ENCODE data around the gene RARB. TPM values are rescaled to one million over a fixed set of nuclear protein-coding genes. Genes with fewer than 3 reads are reported as not detected.

Gene RARB
- total RNA-seq, 2 donors from 2014 or later = 21.5 to 21.9 TPM

DNA sequence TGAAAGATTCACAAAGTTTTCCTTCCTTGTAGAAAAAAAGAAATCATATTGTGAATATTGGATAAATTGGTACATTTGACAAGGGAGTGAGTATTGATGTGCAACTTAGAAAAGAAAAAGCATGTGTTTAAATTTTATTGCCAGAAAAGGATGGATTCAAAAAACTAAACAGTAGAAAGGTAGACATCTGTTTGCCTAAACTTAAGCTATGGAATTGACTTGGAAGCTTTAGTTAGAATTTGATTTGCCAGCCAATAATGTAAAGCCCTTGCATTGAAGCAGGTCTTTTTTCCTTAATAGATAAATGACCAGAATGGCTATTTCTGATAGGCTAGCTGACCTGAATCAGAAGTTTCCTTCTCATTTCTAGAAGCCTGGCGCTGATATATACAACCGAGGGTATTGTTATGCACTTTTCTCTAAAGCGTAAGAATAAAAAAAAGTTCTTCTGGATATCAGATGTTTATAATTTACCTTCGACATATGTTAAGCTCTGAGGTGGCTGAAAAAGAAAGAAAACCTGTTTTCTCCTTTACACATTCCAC, 4.2 kb downstream of the RARB start:
- no peak for DNase-seq
- no peak overlapping the region for H3K27ac Mint-ChIP-seq
- peak overlapping the region; percentile 82 for H3K9ac ChIP-seq (ENCODE audit: extremely low read depth, low read length, poor library complexity, severe bottlenecking)

DNA sequence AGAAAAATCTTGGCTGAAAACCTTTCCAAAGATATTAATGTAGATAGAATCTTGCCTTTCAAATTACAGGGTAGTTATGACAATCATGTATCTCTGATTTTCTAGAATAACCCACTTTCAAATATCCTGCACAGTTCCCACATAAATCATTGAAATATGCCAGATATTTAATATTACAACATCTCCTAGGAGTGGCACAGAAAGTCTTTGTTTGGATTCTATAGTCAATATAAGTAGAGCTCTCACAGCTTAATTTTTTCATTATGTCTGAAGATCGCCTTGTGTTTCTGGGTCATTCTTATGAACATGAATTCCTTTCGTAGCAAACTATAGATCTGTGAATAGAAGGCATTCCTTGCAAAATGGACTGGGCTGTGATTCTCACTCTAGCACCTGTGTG, 5.0 kb downstream of the RARB start:
- no peaks in the 10 kb centered on the region for H3K9me3 ChIP-seq (ENCODE audit: control insufficient read depth, low read length)
- H3K4me1 Mint-ChIP-seq = peaks cover 56% of the 10 kb centered on the region
- no peaks in the 10 kb centered on the region for H3K36me3 ChIP-seq (ENCODE audit: control insufficient read depth, insufficient read depth, low read length)
- TF ChIP-seq, protein P1, sequence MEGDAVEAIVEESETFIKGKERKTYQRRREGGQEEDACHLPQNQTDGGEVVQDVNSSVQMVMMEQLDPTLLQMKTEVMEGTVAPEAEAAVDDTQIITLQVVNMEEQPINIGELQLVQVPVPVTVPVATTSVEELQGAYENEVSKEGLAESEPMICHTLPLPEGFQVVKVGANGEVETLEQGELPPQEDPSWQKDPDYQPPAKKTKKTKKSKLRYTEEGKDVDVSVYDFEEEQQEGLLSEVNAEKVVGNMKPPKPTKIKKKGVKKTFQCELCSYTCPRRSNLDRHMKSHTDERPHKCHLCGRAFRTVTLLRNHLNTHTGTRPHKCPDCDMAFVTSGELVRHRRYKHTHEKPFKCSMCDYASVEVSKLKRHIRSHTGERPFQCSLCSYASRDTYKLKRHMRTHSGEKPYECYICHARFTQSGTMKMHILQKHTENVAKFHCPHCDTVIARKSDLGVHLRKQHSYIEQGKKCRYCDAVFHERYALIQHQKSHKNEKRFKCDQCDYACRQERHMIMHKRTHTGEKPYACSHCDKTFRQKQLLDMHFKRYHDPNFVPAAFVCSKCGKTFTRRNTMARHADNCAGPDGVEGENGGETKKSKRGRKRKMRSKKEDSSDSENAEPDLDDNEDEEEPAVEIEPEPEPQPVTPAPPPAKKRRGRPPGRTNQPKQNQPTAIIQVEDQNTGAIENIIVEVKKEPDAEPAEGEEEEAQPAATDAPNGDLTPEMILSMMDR (conservative IDR thresholded peaks at IDR 0.05) = no peak
- H3K9me3 Mint-ChIP-seq = peaks cover 2% of the 10 kb centered on the region
- peak overlapping the region; percentile 8 for H3K4me3 Mint-ChIP-seq
- peaks cover 5% of the 10 kb centered on the region for H3K36me3 Mint-ChIP-seq (ENCODE audit: low read depth)
- H3K27me3 ChIP-seq (ENCODE audit: control insufficient read depth, insufficient read depth, low read length, poor library complexity, severe bottlenecking) = no peaks in the 10 kb centered on the region
- peaks cover 11% of the 10 kb centered on the region for H3K27me3 Mint-ChIP-seq (ENCODE audit: insufficient read depth)
- DNase-seq = no peak
- H3K27ac ChIP-seq (ENCODE audit: low read depth, low read length) = no peak overlapping the region
- no peak overlapping the region for H3K9ac ChIP-seq (ENCODE audit: extremely low read depth, low read length, poor library complexity, severe bottlenecking)
- no peak overlapping the region for H3K27ac Mint-ChIP-seq
- WGBS, 2 experiments (ENCODE audit: insufficient coverage in 1 of 2, insufficient read length in 1 of 2) = 90% methylated on average over 2 of the region's 2 CpGs; no CpG with 5 or more reads in 1 of the 2 experiments
- peaks cover 24% of the 10 kb centered on the region for H3K4me1 ChIP-seq (ENCODE audit: control insufficient read depth, insufficient read depth, low read length)
- peak overlapping the region; percentile 94 for H3K4me3 ChIP-seq (ENCODE audit: low read length)

More for the DNA sequence above, 4.2 kb downstream of the RARB start:
- Mint-ChIP-seq H3K9me3 (peaks cover 2% of the 10 kb centered on the region), H3K36me3 (ENCODE audit: low read depth) (peaks cover 5% of the 10 kb centered on the region), H3K27me3 (ENCODE audit: insufficient read depth) (peaks cover 10% of the 10 kb centered on the region), H3K4me3 (peak overlapping the region; percentile 90), H3K4me1 (peaks cover 48% of the 10 kb centered on the region)
- Histone ChIP-seq H3K27me3 (ENCODE audit: control insufficient read depth, insufficient read depth, low read length, poor library complexity, severe bottlenecking) (no peaks in the 10 kb centered on the region), H3K4me3 (ENCODE audit: low read length) (peak overlapping the region; percentile 94), H3K4me1 (ENCODE audit: control insufficient read depth, insufficient read depth, low read length) (peaks cover 25% of the 10 kb centered on the region), H3K9me3 (ENCODE audit: control insufficient read depth, low read length) (no peaks in the 10 kb centered on the region), H3K36me3 (ENCODE audit: control insufficient read depth, insufficient read depth, low read length) (no peaks in the 10 kb centered on the region), H3K27ac (ENCODE audit: low read depth, low read length) (no peak overlapping the region)
- TF ChIP-seq, protein P1 (conservative IDR thresholded peaks at IDR 0.05) = no peak
- 75 to 93% methylated on average over 2 to 4 of the region's 4 CpGs for WGBS, 2 experiments (ENCODE audit: insufficient coverage in 1 of 2, insufficient read length in 1 of 2)

DNA sequence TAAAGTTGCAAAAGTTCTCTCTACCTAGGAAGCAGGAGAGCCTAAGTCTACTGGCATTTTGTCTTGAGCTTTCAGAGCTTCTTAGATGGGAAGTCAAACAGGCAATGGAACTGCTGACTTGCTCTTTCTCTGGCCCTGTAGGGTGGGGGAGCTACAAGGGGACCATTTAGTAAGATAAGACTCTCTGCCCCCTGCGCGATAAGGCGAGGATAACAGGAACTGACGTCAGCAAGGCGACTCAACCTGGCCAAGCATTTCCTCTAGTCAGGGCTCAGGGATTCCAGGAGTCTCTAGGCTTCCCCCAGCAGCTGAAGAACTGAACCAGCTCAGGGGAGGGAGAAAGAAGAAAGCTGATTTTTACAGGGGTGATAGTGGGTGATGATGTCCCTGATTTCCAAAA, 5.8 kb downstream of the RARB start:
- Histone ChIP-seq H3K36me3 (ENCODE audit: control insufficient read depth, insufficient read depth, low read length) (no peaks in the 10 kb centered on the region), H3K4me1 (ENCODE audit: control insufficient read depth, insufficient read depth, low read length) (peaks cover 31% of the 10 kb centered on the region), H3K27ac (ENCODE audit: low read depth, low read length) (no peak overlapping the region), H3K27me3 (ENCODE audit: control insufficient read depth, insufficient read depth, low read length, poor library complexity, severe bottlenecking) (no peaks in the 10 kb centered on the region), H3K9me3 (ENCODE audit: control insufficient read depth, low read length) (no peaks in the 10 kb centered on the region), H3K4me3 (ENCODE audit: low read length) (peak overlapping the region; percentile 94), H3K9ac (ENCODE audit: extremely low read depth, low read length, poor library complexity, severe bottlenecking) (no peak overlapping the region)
- 77 to 92% methylated on average over 5 of the region's 5 CpGs for WGBS, 2 experiments (ENCODE audit: insufficient coverage in 1 of 2, insufficient read length in 1 of 2)
- Mint-ChIP-seq H3K27me3 (ENCODE audit: insufficient read depth) (peaks cover 7% of the 10 kb centered on the region), H3K4me3 (peak overlapping the region; percentile 8), H3K27ac (peak overlapping the region; percentile 11), H3K9me3 (peaks cover 2% of the 10 kb centered on the region), H3K4me1 (peaks cover 63% of the 10 kb centered on the region), H3K36me3 (ENCODE audit: low read depth) (peaks cover 5% of the 10 kb centered on the region)
- DNase-seq = no peak
- TF ChIP-seq, protein P1 (conservative IDR thresholded peaks at IDR 0.05) = no peak
